Measurements from ENCODE around the gene PSMB1.
"Not testable (repeated sequence)": the region's sequence is repeated elsewhere in the genome, so short reads cannot be mapped to it uniquely, and the experiment has no call there.

The PSMB1 gene

DNA sequence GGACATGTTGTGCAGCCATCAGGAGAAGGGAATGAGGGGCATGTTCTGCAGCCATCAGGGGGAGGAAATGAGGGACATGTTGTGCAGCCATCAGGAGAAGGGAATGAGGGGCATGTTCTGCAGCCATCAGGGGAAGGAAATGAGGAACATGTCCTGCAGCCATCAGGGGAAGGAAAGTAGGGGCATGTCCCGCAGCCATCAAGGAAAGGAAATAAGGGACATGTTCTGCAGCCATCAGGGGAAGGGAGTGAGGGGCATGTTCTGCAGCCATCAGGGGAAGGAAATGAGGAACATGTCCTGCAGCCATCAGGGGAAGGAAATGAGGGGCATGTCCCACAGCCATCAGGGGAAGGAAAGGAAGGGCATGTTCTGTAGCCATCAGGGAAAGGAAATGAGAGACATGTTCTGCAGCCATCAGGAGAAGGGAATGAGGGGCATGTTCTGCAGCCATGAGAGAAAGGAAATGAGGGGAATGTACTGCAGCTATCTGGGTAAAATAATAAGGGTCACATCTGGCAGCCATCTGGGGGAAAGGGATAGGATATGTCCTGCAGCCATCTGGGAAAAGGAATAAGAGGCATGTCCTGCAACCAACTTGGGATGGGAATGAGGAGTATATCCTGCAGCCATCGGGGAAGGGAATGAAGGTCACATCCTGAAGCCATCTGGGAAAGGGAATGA lies 50.2 kb downstream of the PSMB1 start:
- not testable (repeated sequence) for DNase-seq (ENCODE audit: low spot score)

DNA sequence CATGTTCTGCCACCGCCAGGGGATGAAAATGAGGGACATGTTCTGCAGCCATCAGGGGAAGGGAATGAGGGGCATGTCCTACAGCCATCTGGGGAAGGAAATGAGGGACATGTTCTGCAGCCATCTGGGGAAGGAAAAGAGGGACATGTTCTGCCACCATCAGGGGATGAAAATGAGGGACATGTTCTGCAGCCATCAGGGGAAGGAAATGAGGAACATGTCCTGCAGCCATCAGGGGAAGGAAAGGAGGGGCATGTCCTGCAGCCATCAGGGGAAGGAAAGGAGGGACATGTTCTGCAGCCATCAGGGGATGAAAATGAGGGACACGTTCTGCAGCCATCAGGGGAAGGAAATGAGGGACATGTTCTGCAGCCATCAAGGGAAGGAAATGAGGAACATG lies 50.8 kb downstream of the PSMB1 start:
- DNase-seq (ENCODE audit: low spot score), result not testable (repeated sequence)

DNA sequence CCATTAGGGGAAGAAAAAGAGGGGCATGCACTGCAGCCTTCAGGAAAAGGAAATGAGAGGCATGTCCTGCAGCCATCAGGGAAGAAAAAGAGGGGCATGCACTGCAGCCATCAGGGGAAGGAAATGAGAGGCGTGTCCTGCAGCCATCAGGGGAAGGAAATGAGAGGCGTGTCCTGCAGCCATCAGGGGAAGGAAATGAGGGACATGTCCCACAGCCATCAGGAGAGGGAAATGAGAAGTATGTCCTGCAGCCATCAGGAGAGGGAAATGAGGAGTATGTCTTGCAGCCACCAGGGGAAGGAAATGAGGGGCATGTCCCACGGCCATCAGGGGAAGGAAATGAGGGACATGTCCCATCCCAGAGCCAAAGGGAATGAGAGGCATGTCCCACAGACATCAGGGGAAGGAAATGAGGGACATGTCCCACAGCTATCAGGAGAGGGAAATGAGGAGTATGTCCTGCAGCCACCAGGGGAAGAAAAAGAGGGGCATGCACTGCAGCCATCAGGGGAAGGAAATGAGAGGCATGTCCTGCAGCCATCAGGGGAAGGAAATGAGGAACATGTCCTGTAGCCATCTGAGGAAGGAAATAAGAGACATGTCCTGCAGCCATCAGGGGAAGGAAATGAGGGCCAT lies 52.0 kb downstream of the PSMB1 start:
- DNase-seq (ENCODE audit: low spot score), result no peak

DNA sequence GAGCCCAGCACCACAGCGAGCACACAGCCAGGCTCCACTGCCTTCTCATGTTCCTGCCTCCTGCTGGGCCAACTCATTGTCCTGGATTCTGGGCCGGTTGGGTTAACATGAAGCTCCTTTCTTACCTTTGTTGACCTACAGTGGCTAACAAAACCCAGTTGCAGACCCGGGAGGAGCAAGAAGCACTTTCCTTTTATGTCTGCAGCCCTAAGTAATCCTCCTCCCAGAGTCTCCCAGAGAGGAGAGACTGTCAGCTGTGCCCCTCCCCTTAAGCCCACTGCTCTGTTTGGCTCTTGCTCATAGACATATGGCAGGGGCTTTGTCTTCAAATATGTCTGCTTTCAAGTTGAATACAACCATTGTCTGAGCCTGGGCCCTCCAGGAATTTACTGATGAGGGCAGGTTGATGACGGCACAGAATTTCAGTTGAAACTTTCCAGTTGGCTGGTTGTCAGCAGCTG lies 55.2 kb downstream of the PSMB1 start:
- DNase-seq (ENCODE audit: low spot score), result no peak

DNA sequence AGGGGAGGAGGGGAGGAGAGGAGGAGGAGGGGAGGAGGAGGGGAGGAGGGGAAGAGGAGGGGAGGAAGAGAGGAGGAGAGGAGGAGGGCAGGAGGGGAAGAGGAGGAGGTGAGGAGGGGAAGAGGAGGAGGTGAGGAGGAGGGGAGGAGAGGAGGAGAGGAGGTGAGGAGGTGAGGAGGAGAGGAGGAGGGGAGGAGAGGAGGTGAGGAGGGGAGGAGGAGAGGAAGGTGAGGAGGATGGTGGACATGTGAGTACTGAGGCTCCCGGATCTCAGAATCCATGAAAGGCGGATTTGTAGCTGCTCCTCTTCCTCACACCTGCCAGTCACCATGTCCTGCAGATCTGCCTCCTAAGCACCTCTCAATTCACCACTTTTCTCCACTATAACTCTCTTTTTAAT lies 59.8 kb downstream of the PSMB1 start:
- no peak for DNase-seq (ENCODE audit: low spot score)

DNA sequence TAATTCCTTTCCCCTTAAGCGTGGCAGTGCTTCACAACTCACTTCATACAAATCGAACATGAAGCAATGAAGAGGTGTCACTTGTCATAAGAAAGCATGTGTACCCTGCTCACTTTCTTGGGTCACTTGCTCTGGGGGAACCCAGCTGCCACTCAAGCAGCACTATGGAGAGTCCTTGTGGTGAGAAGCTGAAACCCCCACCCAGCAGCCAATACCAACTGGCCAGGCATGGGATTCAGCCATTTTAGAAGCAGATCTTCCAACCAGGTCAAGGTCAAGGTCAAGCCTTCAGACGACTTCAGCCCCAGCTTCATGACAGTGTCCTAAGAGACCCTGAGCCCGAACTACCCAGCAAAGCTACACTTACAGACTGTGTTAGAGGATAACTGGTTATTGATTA lies 62.8 kb downstream of the PSMB1 start:
- no peak for DNase-seq (ENCODE audit: low spot score)

DNA sequence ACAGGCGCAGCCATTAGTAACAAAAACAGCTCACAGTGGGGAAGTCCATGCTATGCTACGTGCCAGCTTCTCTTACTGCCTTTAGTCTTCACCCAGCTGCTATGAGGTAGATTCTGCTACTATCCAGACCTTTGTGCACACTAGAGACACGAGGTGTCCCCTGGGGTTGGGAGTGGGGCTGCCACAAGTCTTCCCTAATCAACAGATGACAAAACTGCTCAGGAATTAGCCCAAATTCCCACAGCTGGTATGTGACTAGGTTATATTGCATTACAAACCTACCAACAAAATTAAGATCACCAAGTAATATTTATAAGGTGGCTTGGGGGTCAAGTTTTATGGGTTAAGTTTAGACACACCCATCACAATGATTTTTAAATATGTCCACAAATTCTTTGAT lies 63.3 kb downstream of the PSMB1 start:
- no peak for DNase-seq (ENCODE audit: low spot score)

DNA sequence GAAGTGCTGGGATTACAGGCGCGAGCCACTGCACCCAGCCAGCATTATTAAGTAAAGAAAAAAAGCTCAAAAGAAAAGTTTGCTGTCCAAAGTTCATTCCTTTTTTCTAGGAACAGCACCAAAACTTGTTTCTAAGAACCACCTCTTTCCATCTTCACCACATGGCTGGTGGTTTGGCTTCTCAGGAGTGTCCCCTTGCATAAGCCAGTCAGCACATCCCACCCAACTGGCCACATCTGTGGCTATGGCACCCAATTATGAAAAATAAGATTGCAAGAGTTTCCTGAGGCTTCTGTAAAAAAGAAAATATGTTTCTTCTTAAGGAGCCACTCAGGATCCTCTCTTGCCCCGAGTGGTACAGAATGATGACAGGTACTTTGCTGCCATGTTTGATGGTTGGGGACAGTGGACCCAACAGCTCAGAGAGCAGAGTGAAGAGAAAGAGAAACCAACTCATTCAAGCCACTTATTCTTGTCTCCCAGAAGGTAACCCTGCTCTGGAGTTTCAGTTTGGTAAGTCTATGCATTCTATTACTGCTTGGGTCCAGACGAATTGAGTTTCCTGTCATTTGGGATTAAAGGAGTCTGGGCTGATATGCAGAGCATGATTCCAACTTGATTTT lies 65.3 kb downstream of the PSMB1 start:
- no peak for DNase-seq (ENCODE audit: low spot score)

DNA sequence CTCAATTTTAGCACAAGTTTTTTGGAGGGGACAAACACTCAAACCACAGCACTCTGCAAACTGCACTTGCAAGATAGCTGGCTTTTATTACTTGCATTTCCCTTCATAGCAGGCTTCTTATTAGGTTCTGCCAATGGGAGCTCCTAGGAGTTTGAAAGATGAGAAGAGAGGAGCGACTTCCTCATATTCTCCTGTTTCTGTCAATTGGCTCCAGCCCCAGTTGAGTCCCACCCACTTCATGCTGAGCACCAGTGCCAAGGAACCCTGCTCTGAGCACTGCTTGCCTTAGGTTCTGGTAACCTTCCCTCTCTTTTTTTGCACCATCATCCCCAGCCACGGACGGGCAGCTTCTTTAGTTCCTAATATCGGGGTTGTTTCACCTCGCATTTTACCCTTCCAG lies 67.9 kb downstream of the PSMB1 start:
- DNase-seq (ENCODE audit: low spot score), result no peak

Data from kidney capillary endothelial cell (primary cell).